K562 (cell line): ENCODE measurements around the gene ETS1. TPM values are rescaled to one million over a fixed set of nuclear protein-coding genes. Genes with fewer than 3 reads are reported as not detected.

Experiments used
- ATAC-seq: fragments of 200-7000 bp; cut with Tn5 transposase; 3 replicates; pipeline ENCODE4 v1.9.1; 2020; ENCODE audit warnings: moderate library complexity
- BruUV-seq: library from RNA; stranded (reverse); fragments of 400-500 nt; replicated peaks from 2 replicates; lab custom pipeline; 2021; lab: Mats Ljungman, UMichigan
- CTCF ChIA-PET: fragments of 300-600 bp; formaldehyde crosslinking; extraction: SDS; loops from one replicate; lab custom pipeline; 2021; ENCODE audit warnings: low intra/inter-chr PET ratio; lab: Yijun Ruan, JAX
- POLR2A ChIA-PET: fragments of 300-600, 350-650 bp; sonication (Branson Sonifier 250); formaldehyde crosslinking; extraction: SDS; loops from one replicate; lab custom pipeline; 2021; ENCODE audit warnings: antibody characterized with exemption, inconsistent platforms; lab: Yijun Ruan, JAX
- DNase-seq, 4 experiments: peaks; one replicate each; pipeline versions ENCODE4 v3.0.0 to v3.0.0-alpha.2; 2011 to 2018; ENCODE audit warnings: low spot score in 3 of 4, mixed read lengths in 3 of 4; ENCODE audit errors: extremely low read depth in 1 of 4
- FAIRE-seq: peaks from 2 replicates; lab custom pipeline; 2011; peaks lifted over from hg19 to GRCh38; lab: Jason Lieb, UNC
- H2AFZ ChIP-seq: 2 replicates; pipeline ENCODE4 v1.6.0; 2011; ENCODE audit warnings: low read depth, low read length, control low read depth, inconsistent platforms
- H3K27ac ChIP-seq: fragments of 200-600 bp; 3 replicates; pipeline ENCODE4 v1.8.0; 2011; ENCODE audit warnings: low read depth, mild to moderate bottlenecking, control low read depth, inconsistent platforms, low read length, moderate library complexity, mixed read lengths; ENCODE audit errors: extremely low read depth
- H3K27me3 ChIP-seq, 2 experiments: fragments of 300-600 bp in 1 of 2; 2 replicates in 1 of 2; 3 replicates in 1 of 2; pipeline versions ENCODE4 v1.6.0 to v1.8.0; 2011; ENCODE audit warnings: inconsistent platforms in 2 of 2, low read length in 2 of 2, mild to moderate bottlenecking in 1 of 2, mixed read lengths in 1 of 2, moderate library complexity in 1 of 2; ENCODE audit not compliant: control insufficient read depth in 2 of 2, insufficient read depth in 2 of 2
- H3K36me3 ChIP-seq: fragments of 300-600 bp; 3 replicates; pipeline ENCODE4 v1.8.0; 2011; ENCODE audit warnings: mild to moderate bottlenecking, low read length, inconsistent platforms; ENCODE audit not compliant: control insufficient read depth, insufficient read depth
- H3K4me1 ChIP-seq, 2 experiments: fragments of 200-600 bp in 1 of 2; replicated peaks in 1 of 2; 2 replicates in 1 of 2; 3 replicates in 1 of 2; pipeline versions ENCODE4 v1.5.1 to v1.8.0; 2011; ENCODE audit warnings: inconsistent platforms in 2 of 2, low read length in 2 of 2, mild to moderate bottlenecking in 1 of 2, mixed read lengths in 1 of 2, moderate library complexity in 1 of 2; ENCODE audit not compliant: control insufficient read depth in 2 of 2, insufficient read depth in 2 of 2
- H3K4me2 ChIP-seq: 2 replicates; pipeline ENCODE4 v1.6.1; 2011; ENCODE audit warnings: low read length, control low read depth, inconsistent platforms, mixed read lengths; ENCODE audit not compliant: insufficient read depth
- H3K4me3 ChIP-seq: fragments of 200-600 bp; sonication (generic), shearing (Covaris generic); 2 replicates; pipeline ENCODE4 v1.5.1; 2016; ENCODE audit warnings: control low read depth, inconsistent platforms
- H3K79me2 ChIP-seq: fragments of 200-600 bp; 3 replicates; pipeline ENCODE4 v1.8.0; 2011; ENCODE audit warnings: low read length, inconsistent platforms; ENCODE audit not compliant: control insufficient read depth, insufficient read depth
- H3K9ac ChIP-seq, 2 experiments: 2 replicates each; pipeline versions ENCODE4 v1.6.0 to v1.6.1; 2011; ENCODE audit warnings: low read depth in 2 of 2, low read length in 2 of 2, control low read depth in 1 of 2, inconsistent platforms in 1 of 2, mild to moderate bottlenecking in 1 of 2, mixed read lengths in 1 of 2; ENCODE audit not compliant: insufficient read depth in 1 of 2
- H3K9me1 ChIP-seq: one replicate; pipeline ENCODE4 v1.6.0; 2011; ENCODE audit warnings: inconsistent platforms, mild to moderate bottlenecking, low read length, moderate library complexity; ENCODE audit not compliant: control insufficient read depth, insufficient read depth
- H3K9me3 ChIP-seq: replicated peaks from 2 replicates; pipeline ENCODE4 v1.5.1; 2011; ENCODE audit warnings: low read depth, low read length, inconsistent platforms; ENCODE audit not compliant: control insufficient read depth, insufficient read depth
- H4K20me1 ChIP-seq: replicated peaks from 2 replicates; pipeline ENCODE4 v1.6.1; 2011; ENCODE audit warnings: low read length, inconsistent platforms, mixed read lengths; ENCODE audit not compliant: control insufficient read depth, insufficient read depth
- BRD4 ChIP-seq: fragments of 200-600 bp; sonication (generic); IDR thresholded peaks from 2 replicates; pipeline ENCODE4 v1.6.1; 2017; ENCODE audit warnings: inconsistent platforms
- GTF2A2 ChIP-seq: IDR thresholded peaks from 2 replicates; pipeline ENCODE4 v1.6.1; 2016; ENCODE audit warnings: mild to moderate bottlenecking, missing genetic modification characterization, missing compliant biosample characterization
- KHSRP ChIP-seq: fragments of 450-650 bp; IDR thresholded peaks from 2 replicates; pipeline ENCODE4 v1.6.1; 2017
- MAZ ChIP-seq, 2 experiments: fragments of 450-650 bp in 1 of 2; sonication (generic) in 1 of 2; formaldehyde crosslinking; IDR thresholded peaks in 1 of 2; conservative IDR thresholded peaks in 1 of 2; 2 replicates each; pipeline versions ENCODE4 v1.4.0 to v1.5.0; 2020; ENCODE audit warnings: mild to moderate bottlenecking in 1 of 2, missing genetic modification reagents in 1 of 2
- MEIS2 ChIP-seq: fragments of 450-650 bp; IDR thresholded peaks from 2 replicates; pipeline ENCODE4 v1.6.1; 2014; ENCODE audit warnings: mild to moderate bottlenecking; ENCODE audit not compliant: partially characterized antibody
- PRMT5 ChIP-seq: sonication (generic); formaldehyde crosslinking; IDR thresholded peaks from 2 replicates; pipeline ENCODE4 v1.5.0; 2020; ENCODE audit warnings: missing genetic modification reagents
- RCOR1 ChIP-seq, 2 experiments: IDR thresholded peaks; 2 replicates each; pipeline ENCODE4 v1.6.1; 2012; ENCODE audit warnings: low read depth in 2 of 2, low read length in 2 of 2, borderline replicate concordance in 1 of 2, improper control_type of control experiment in 1 of 2
- SIRT6 ChIP-seq: IDR thresholded peaks from one replicate; pipeline ENCODE4 v1.6.1; 2012; ENCODE audit warnings: low read depth, mild to moderate bottlenecking, control low read depth, inconsistent platforms, low read length, moderate library complexity
- TAF15 ChIP-seq: fragments of 200-400 bp; formaldehyde crosslinking; IDR thresholded peaks from 2 replicates; pipeline ENCODE4 v1.6.1; 2017; ENCODE audit warnings: mild to moderate bottlenecking, low read depth, low read length, moderate library complexity
- ZBTB1 ChIP-seq: sonication (generic); formaldehyde crosslinking; IDR thresholded peaks from 2 replicates; pipeline ENCODE4 v1.8.1; 2023; ENCODE audit warnings: missing genetic modification reagents, low read depth, mild to moderate bottlenecking, borderline replicate concordance
- ZBTB17 ChIP-seq: fragments of 450-650 bp; formaldehyde crosslinking; IDR thresholded peaks from 2 replicates; pipeline ENCODE4 v1.4.0; 2020; ENCODE audit warnings: mild to moderate bottlenecking
- ZZZ3 ChIP-seq: fragments of 450-650 bp; IDR thresholded peaks from 2 replicates; pipeline ENCODE4 v1.6.1; 2016; ENCODE audit warnings: antibody characterized with exemption, mild to moderate bottlenecking, moderate library complexity
- WGBS: fragments of 100-300 bp; shearing (Covaris generic); methylation state at CpG from one replicate; pipeline ENCODE4 v1.1.6; 2016; ENCODE audit warnings: low coverage, mixed read lengths; ENCODE audit not compliant: insufficient coverage; ENCODE audit errors: missing lambda C conversion rate; 5-methylcytosine and 5-hydroxymethylcytosine counted together
- in situ Hi-C: fragments of 300-500 bp; cut with MboI; formaldehyde crosslinking; loops from 4 replicates; pipeline ENCODE4 v1.15.0; 2018; ENCODE audit warnings: inconsistent platforms, mixed read lengths
- intact Hi-C: fragments of 100-400 bp; cut with micrococcal nuclease; formaldehyde crosslinking; loops from 2 replicates; pipeline ENCODE4 v1.14.2; 2022
- polyA plus RNA-seq, 8 experiments: library from polyadenylated mRNA; depleted of rRNA in 4 of 8; stranded (reverse) in 5 of 8; unstranded in 3 of 8; fragments of >200 nt; fragmentation: Nextera tagmentation in 2 of 8; fragmentation: Illumina TruSeq in 1 of 8; extraction: Ambion mirVana in 2 of 8; extraction: Trizol in 1 of 8; gene quantifications; 2 replicates each; pipeline versions ENCODE4 v1.2.1 to v1.2.3, GENCODE V29; 2011 to 2014; ENCODE audit warnings: inconsistent platforms in 1 of 8, missing spikeins in 1 of 8
- total RNA-seq, 7 experiments: library from RNA; depleted of rRNA in 6 of 7; stranded (reverse); fragments of >200 nt in 6 of 7; fragmentation: Illumina TruSeq in 2 of 7; extraction: Trizol in 2 of 7; gene quantifications; 2 replicates each; pipeline versions ENCODE4 v1.2.1 to v1.2.3, GENCODE V29; 2011 to 2021; ENCODE audit warnings: low replicate concordance in 1 of 7
- TF ChIP-seq, protein P1 (sequence below): fragments of 200-800 bp; sonication (Bioruptor generic); IDR thresholded peaks from 2 replicates; pipeline ENCODE4 v1.6.1; 2017; ENCODE audit warnings: missing genetic modification characterization, missing compliant biosample characterization
- TF ChIP-seq, protein P2 (sequence below): fragments of 250-450 bp; sonication (Bioruptor Pico); IDR thresholded peaks from 2 replicates; pipeline ENCODE4 v1.8.0; 2021; ENCODE audit warnings: moderate library complexity, mild to moderate bottlenecking, inconsistent platforms

ETS1 gene
- total and polyA plus RNA-seq, 9 of the 15 experiments (the other 6 are each of a cell fraction or from before 2014, with no cell fraction given): 0.04 to 1.4 (median 0.23) TPM

DNA sequence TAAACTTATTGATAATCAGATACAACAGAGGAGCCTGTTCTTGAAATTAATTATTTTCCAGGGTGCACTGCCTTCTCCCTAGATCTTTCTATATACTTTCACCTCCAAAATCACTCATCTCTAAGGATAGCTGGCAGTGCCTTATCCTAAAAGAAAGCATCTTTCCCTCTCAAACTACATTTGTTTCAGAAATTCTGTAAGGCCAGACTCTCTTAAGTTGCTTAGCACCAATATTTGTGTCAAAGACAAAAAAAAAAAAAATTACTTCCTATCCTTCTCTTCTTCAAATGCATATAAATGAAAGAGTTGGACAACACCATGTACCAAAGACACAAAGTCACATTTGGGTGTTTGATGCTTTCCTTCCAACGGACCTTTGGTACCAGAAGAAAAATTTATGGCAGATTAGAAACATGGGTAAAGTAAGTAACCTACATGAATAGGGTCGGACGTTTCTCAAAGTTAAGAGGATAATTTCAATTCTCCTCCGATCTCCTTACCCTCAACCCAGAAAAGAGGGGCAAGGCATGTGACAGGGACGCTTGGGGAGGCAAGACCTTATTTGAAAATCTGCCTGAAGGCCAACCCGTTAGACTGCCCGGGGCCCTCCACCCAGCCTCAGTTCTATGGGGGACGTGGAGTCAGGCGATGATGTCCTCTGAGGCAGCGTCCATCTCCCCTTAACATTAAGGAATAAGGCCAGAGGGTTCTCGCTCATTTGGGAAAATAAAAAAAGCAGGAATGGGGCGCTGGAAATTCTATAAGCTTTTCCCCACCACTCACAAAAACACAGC lies 66.3 kb downstream of the ETS1 start:
- FAIRE-seq (no peak), DNase-seq (no peak), ATAC-seq (no peak)
- no peaks in the 10 kb centered on the region for H3K9me3 ChIP-seq
- CTCF ChIA-PET: no interaction called here
- intact Hi-C loops: no loop called here
- no peak overlapping the region for H3K27ac ChIP-seq
- no peak overlapping the region for H3K4me2 ChIP-seq
- peaks cover 5 to 12% of the 10 kb centered on the region in 2 experiments; a peak in 4 of 5 replicates for H3K4me1 ChIP-seq
- BruUV-seq: no TSS peak
- no peaks in the 10 kb centered on the region for H3K36me3 ChIP-seq
- H3K4me3 ChIP-seq: no peak overlapping the region
- H3K9me1 ChIP-seq: no peaks in the 10 kb centered on the region
- TF ChIP-seq GTF2A2 (tag) (no peak), TAF15 (no peak), RCOR1 (IDR thresholded peaks at IDR 0.05; ENCODE audit: borderline replicate concordance in 1 of 2, low read depth in 2 of 2, low read length in 2 of 2) (no peak), ZBTB17 (CRISPR knock-in tag) (no peak), BRD4 (no peak), SIRT6 (no peak), KHSRP (no peak), ZBTB1 (CRISPR knock-in tag) (no peak), ZZZ3 (no peak), MAZ (CRISPR knock-in tag; conservative IDR thresholded peaks at IDR 0.05 in 1 of 2, IDR thresholded peaks at IDR 0.05 in 1 of 2) (no peak), PRMT5 (CRISPR knock-in tag) (no peak), MEIS2 (no peak)
- TF ChIP-seq, protein P1, sequence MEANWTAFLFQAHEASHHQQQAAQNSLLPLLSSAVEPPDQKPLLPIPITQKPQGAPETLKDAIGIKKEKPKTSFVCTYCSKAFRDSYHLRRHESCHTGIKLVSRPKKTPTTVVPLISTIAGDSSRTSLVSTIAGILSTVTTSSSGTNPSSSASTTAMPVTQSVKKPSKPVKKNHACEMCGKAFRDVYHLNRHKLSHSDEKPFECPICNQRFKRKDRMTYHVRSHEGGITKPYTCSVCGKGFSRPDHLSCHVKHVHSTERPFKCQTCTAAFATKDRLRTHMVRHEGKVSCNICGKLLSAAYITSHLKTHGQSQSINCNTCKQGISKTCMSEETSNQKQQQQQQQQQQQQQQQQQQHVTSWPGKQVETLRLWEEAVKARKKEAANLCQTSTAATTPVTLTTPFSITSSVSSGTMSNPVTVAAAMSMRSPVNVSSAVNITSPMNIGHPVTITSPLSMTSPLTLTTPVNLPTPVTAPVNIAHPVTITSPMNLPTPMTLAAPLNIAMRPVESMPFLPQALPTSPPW (CRISPR knock-in tag): no peak
- TF ChIP-seq, protein P2, sequence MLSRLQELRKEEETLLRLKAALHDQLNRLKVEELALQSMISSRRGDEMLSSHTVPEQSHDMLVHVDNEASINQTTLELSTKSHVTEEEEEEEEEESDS (CRISPR knock-in tag): no peak
- no peaks in the 10 kb centered on the region for H3K79me2 ChIP-seq
- in situ Hi-C loops: no loop called here
- H3K27me3 ChIP-seq: no peaks in the 10 kb centered on the region; a peak in 1 of 5 replicates
- H4K20me1 ChIP-seq: no peaks in the 10 kb centered on the region
- no peak overlapping the region for H3K9ac ChIP-seq
- POLR2A ChIA-PET: no interaction called here
- 14% methylated on average over 10 of the region's 12 CpGs for WGBS
- no peak overlapping the region for H2AFZ ChIP-seq
